ENCODE measurements around the gene EIF3B.
A peak's percentile ranks its signal among the peaks of the same experiment; 100 is the strongest.
"Not testable (repeated sequence)": the region's sequence is repeated elsewhere in the genome, so short reads cannot be mapped to it uniquely, and the experiment has no call there.

Gene EIF3B

DNA sequence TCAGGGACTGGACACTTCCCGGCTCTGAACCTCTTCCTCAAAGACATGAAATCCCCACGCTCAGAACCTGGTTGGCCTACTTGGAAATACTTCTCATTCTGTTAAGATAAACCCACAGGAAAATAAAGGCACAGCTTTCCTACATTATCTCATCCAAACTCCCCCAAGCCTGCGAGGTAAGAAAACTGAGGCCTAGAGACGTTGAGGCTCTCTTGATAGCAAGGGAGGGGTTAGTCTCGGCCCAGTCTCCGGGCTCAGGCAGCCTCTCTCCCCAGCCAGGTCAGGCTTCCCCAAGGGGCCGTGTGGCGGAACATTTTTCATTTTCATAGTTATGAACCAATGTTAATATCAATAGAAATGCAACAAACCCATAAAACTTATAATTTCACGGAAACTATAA, 4.6 kb upstream of the EIF3B start:
- no peak for DNase-seq

DNA sequence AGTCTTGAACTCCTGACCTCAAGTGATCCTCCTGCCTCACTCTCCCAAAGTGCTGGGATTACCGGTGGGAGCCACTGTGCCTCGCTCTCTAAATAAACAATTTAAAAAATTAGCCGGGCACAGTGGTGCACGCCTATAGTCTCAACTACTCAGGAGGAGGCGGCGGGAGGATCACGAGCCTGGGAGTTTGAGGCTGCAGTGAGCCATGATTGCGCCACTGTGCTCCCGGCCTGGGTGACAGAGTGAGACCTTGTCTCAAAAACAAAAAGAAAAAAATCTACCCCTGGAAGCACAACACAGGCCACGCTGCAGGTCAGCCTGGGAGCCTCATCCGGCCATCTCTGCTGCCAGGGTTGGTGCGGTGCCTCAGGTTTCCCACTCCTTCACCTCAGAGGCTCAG, 3.8 kb upstream of the EIF3B start:
- no peak for DNase-seq

DNA sequence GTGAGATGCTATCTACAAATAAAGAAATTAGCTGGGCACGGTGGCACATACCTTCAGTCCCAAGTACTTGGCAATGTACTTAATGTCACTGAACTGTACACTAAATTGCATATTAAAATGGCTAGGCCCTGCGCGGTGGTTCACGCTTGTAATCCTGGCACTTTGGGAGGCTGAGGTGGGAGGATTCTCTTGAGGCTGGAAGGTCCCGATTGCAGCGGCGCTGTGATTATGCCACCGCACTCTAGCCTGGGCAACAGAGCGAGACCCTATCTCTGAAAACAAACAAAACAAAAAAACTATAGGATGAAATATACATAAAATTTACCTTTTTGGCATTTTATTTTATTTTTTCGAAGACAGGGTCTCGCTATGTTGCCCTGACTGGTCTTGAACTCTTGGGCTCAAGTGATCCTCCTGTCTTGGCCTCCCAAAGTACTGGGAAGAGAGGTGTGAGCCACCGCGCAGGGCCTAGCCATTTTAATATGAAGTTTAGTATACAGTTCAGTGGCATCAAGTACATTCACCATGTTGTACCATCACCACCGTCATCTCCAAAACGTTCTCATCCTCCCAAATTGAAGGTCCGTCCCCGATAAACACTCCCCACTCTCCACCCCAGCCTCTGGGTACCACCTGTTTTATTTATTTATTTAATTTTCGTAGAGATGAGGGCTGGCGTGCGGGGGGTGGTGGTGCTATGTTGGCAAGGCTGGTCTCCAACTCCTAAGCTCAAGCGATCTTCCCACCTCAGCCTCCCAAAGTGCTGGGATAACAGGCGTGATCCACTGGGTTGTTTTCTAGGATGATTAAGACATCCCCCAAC, 1.3 kb upstream of the EIF3B start:
- no peak for DNase-seq

DNA sequence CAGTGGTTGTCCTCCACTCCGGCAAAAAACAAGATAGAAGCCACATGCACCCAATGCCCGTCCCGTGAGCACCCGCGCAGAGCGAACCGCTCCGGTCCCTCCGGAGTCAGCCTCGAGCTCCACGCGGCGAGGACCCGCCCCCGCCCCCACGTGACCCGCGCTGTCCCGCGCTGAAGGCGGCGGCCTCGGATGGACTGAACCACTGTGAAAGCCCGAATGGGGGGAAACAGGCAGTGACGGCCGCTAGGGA, 766 bp upstream of the EIF3B start:
- DNase-seq = peak; percentile 79 to 85

GRCh38 chr7:2354939-2355704, 495 bp downstream of the EIF3B start:
- DNase-seq = no peak

DNA sequence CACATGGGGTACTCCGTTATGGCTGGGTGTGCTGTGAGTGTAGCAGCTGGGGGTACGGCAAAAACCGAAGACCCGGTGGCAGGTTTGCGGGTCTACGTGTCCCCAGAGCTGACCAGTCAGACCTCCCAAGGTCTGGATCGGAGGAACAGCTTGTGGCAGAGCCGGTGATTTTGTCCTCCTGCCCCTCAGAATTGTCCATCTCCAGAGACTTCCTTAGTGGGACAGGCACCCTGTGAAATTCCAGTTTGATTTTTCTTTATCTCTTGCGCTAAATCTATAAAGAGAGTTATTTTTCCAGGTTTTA, 1.0 kb downstream of the EIF3B start:
- DNase-seq = no peak

- DNase-seq = no peak
These were observed 2.5 kb downstream of the EIF3B start for GRCh38 chr7:2357165-2357564.

DNA sequence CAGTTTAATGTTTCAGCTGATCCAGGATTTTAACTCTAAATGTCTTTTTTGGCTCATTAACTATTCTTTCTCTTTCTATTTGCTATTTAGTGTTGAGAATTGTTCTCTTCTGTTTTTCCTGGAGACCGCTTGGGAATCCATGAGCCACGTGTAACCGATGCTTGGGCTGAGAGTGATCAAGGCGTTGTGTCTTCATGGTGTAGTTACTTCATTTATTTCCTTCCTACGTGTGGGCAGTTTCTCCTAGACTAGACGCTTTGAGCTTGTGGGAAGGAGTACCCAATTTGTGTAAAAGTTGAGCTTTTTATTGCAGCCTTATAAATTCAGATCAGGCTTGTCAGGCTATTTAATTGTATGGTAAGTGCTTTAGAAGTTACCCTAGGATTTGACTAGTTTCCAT, 2.9 kb downstream of the EIF3B start:
- no peak for DNase-seq

DNA sequence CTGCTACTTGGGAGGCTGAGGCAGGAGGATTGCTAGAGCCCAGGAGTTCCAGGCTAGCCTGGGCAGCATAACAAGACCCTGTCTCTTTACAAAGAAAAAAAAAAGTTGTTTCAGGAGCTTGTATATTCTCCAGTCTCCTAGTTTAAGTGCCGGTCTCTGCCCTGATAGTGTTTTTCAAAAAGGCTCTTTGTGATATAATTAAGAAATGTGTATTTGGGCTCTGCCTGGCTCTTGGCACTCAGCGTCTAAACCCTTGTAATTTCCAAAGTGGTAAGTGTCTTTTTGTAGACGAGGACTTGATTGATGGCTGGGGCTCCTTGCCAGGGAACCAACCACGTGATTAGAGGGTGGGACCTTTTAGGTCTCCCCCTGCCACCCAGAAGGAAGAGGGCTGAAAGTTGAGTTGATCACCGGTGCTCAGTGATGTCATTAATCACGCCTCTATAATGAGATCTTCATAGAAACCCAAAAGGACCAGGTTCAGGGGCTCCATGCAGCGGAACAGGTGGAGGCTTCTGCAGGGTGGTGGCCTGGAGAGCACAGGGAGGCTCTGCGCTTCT, 4.4 kb downstream of the EIF3B start:
- no peak for DNase-seq

- DNase-seq = no peak
These were observed 5.0 kb downstream of the EIF3B start for GRCh38 chr7:2359610-2360009.

DNA sequence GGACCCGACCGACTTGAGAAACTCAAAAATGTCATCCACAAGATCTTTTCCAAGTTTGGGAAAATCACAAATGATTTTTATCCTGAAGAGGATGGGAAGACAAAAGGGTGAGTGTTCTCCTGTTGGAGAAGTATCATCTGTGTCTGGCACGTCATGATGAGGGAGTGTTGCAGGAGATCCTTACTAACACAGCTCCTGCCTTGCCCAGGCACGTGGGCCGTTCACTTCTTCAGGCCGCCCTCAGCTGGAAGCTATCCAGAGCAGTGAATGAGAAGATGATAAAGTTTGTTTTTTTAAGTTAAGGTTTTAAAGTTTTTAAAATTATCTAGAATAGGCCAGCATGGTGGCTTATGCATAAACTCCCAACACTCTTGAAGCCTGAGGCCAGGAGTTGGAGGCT, 6.2 kb downstream of the EIF3B start:
- DNase-seq = no peak

GRCh38 chr7:2362385-2363088, 7.9 kb downstream of the EIF3B start:
- no peak for DNase-seq

DNA sequence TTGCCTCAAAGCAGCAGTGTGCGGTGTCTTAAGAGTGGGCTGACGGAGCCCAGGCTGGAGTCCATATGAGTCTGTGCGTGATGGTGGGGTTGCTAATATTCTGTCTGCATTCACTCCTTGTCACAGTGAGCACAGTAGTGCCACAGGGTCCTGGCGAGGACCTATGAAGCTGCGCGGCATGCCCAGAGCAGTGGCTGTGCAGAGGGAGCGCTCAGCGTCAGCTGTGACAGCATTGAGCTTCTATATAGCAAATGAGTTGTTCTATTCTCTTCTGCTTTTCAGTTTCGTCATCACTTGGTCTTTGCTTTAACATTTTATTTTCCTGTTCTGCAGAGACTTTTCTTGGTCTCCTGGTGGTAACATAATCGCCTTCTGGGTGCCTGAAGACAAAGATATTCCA, 14.5 kb downstream of the EIF3B start:
- DNase-seq = no peak

DNA sequence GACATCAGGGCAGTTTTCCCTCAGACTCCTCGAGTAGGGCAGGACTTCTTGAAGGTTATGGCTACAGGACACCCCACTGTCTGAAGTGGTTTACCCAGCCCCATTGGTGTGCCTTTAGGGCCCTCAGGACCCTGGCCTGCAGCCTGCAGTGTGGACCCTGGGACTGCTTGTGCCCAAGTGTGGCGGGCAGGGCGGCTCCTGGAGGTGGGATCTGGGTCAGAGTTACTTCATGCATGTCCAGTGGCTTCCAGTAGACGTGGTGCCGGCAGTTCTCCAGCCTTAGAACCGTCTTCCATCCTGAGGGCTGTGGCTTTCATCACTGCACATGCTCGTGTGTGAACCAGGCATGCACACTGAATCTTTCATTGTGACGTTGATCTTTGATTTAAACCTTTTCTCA, 16.7 kb downstream of the EIF3B start:
- DNase-seq = no peak

GRCh38 chr7:2372724-2373123, 18.1 kb downstream of the EIF3B start:
- no peak for DNase-seq

DNA sequence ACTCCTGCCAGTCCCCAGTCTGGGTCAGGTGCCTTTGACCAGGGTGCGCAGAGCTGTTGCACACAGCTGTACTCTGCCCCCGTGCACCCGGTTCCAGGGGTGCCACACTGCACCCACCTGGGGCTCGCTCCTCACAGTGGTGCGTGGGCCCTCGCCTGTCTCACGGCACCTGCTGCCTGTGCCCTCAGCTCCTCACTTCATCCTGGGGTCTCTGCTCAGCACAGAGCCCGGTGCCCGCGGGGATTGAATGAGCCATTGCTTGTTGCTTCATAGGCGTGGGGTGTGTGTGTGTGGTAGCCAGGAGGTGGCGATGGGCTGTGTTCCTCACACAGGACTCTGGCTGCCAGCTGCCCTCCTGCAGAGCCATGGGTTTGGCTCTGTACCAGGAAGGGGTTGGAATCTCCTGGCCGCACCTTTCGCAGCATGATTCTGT, 18.5 kb downstream of the EIF3B start:
- no peak for DNase-seq

DNA sequence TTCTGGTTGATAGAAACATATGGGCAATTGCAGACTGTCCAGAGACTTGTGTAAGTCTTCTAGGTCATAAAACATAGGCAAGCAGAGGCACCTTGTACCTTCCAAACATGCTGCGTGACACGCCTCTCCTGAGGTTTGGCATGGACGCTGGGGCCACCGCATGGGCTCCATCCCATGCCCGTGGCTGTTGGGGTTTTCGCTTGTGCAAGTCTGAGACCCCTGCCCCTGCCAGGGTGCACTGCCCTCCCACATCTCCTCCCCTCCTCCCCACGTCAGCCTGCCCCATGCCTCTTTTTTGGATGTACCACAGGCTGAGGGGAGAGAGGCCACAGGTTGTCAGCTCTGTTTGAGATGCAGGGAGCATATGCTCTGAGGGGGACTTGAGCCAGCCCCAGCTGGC, 19.0 kb downstream of the EIF3B start:
- no peak for DNase-seq

DNA sequence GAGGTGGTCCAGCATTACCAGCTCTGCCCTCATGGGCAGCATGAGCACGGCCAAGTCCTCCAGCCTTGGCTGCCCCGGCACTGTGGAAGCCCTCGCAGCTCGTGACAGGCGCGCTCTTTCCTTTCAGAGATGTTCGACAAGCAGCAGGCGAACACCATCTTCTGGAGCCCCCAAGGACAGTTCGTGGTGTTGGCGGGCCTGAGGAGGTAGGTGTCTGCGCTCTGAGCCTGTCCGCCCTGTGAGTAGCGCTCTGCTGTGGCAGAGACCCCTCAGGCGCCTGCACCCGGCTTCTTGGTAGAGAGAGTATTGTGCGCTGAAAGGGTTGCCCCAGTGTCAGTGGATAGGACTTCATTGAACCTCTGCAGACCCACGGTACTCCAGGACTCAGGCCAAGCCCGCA, 19.8 kb downstream of the EIF3B start:
- DNase-seq = no peak

DNA sequence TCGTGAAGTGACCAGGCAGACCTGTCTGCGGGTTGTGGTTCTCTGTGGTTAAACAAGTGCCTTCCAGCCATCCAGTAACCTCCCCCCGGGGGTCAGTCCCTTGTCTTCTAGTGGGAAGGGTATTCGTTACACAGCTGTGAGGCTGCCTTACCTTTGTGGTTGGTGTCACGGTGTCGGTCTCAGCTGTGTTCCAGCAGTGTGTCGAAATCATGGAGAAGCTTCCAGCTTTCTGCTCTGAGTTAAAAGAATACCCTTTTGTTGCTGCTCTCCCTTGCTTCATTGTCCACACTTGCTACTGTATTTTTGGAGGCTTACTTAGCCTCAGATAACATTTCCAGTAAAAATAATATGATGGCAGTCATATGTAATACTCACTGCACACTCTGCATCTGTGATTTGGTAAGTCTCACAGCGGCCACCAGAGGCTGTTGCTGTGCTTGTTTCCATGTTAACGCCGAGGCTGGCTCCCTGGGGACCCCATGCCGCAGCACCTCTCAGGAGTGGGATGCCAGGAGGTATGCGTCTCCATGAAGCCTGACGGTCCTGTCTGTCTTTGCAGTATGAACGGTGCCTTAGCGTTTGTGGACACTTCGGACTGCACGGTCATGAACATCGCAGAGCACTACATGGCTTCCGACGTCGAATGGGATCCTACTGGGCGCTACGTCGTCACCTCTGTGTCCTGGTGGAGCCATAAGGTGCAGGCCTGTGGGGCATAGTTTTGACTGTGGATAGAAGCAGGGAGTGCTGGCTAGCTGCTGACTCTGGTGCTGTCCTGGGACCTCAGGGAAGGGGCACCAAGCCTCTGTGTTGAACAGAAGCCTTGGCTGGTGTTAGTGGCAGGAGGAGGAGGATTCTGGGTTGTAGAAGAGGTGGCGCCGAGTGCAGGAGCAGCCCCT, 20.5 kb downstream of the EIF3B start:
- no peak for DNase-seq

GRCh38 chr7:2376351-2377154, 21.9 kb downstream of the EIF3B start:
- no peak for DNase-seq

DNA sequence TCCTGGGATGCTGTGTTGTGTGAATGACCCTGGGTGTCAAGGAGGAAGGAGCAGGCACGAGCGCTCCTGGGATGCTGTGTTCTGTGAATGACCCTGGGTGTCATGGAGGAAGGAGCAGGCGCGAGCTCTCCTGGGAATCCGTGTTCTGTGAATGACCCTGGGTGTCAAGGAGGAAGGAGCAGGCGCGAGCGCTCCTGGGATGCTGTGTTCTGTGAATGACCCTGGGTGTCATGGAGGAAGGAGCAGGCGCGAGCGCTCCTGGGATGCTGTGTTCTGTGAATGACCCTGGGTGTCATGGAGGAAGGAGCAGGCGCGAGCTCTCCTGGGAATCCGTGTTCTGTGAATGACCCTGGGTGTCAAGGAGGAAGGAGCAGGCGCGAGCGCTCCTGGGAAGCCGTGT, 22.9 kb downstream of the EIF3B start:
- DNase-seq = not testable (repeated sequence)

GRCh38 chr7:2378125-2378524, 23.5 kb downstream of the EIF3B start:
- not testable (repeated sequence) for DNase-seq

Measured in NCI-H1930 (cell line).